Measurements from ENCODE around the gene VPS54. TPM values are rescaled to one million over a fixed set of nuclear protein-coding genes. Genes with fewer than 3 reads are reported as not detected.

VPS54 gene
- total and polyA plus RNA-seq, 9 of the 15 experiments (the other 6 are each of a cell fraction or from before 2014, with no cell fraction given) = 4.9 to 23.2 (median 13.2) TPM

GRCh38 chr2:64019083-64019974 is at the start of gene VPS54 (continued):
- TF ChIP-seq MLX (CRISPR knock-in tag; conservative IDR thresholded peaks at IDR 0.05) = no peak
- no peak for TF ChIP-seq ZNF77 (CRISPR knock-in tag; IDR thresholded peaks at IDR 0.05)
- peak; percentile 81 for TF ChIP-seq CCNT2 (IDR thresholded peaks at IDR 0.05; ENCODE audit: borderline replicate concordance, extremely low read depth, insufficient read length, low read depth, low read length)
- no peak for TF ChIP-seq FUS (optimal IDR thresholded peaks at IDR 0.05; ENCODE audit: low read depth, low read length)
- TF ChIP-seq KDM4B (IDR thresholded peaks at IDR 0.05; ENCODE audit: borderline replicate concordance in 2 of 2, low read depth in 1 of 2) = no peak; a peak in 1 of 4 replicates
- TF ChIP-seq CTCFL (IDR thresholded peaks at IDR 0.05; ENCODE audit: borderline replicate concordance, insufficient read depth, low read depth, low read length, poor library complexity, severe bottlenecking) = no peak
- TF ChIP-seq RHOXF2B (CRISPR knock-in tag; conservative IDR thresholded peaks at IDR 0.05) = 0 out of 2 replicates have a peak, but pooled peaks have one; percentile 16
- no peak for TF ChIP-seq ARID3A (IDR thresholded peaks at IDR 0.05; ENCODE audit: borderline replicate concordance, low read depth, low read length)
- TF ChIP-seq DLX4 (CRISPR knock-in tag; IDR thresholded peaks at IDR 0.05) = no peak
- TF ChIP-seq RBFOX2 (IDR thresholded peaks at IDR 0.05; ENCODE audit: low read depth, low read length) = peak; percentile 87
- 0 out of 2 replicates have a peak, but pooled peaks have one; percentile 49 for TF ChIP-seq HDAC8 (tag; IDR thresholded peaks at IDR 0.05)
- peak; percentile 57; the same call in 1 of the 2 replicates for TF ChIP-seq BACH1 (tag; IDR thresholded peaks at IDR 0.05)
- TF ChIP-seq CHD4 (IDR thresholded peaks at IDR 0.05; ENCODE audit: insufficient read depth, insufficient replicate concordance, low read depth, low read length, poor library complexity, severe bottlenecking) = no peak
- no peak for TF ChIP-seq NFXL1 (CRISPR knock-in tag; IDR thresholded peaks at IDR 0.05)
- TF ChIP-seq ZNF197 (CRISPR knock-in tag; IDR thresholded peaks at IDR 0.05; ENCODE audit: low read depth) = no peak; the same call in 1 of the 2 replicates
- TF ChIP-seq SMC3 (conservative IDR thresholded peaks at IDR 0.05; ENCODE audit: insufficient read depth, low read depth, low read length) = no peak

All from K562 (cell line).